GM10248 (cell line): ENCODE data around the gene HOXC10.

Experiments
- CTCF ChIA-PET: fragments of 300-600 bp; sonication (Branson Sonifier 250); formaldehyde crosslinking; extraction: SDS; loops from one replicate; lab custom pipeline; 2021; ENCODE audit warnings: antibody characterized with exemption; lab: Yijun Ruan, JAX
- POLR2A ChIA-PET: fragments of 350-650 bp; sonication (Branson Sonifier 250); formaldehyde crosslinking; extraction: SDS; loops from one replicate; lab custom pipeline; 2020; ENCODE audit warnings: antibody characterized with exemption; lab: Yijun Ruan, JAX
- DNase-seq: peaks from one replicate; pipeline ENCODE4 v3.0.0; 2012; ENCODE audit errors: extremely low spot score
- CTCF ChIP-seq: IDR thresholded peaks from 2 replicates; pipeline ENCODE4 v1.5.1; 2012; ENCODE audit warnings: mild to moderate bottlenecking, low read depth; ENCODE audit errors: extremely low read depth, missing control alignments, control extremely low read depth

The HOXC10 gene

GRCh38 chr12:53997204-53998109 is 12.5 kb downstream of the HOXC10 start:
- TF ChIP-seq CTCF = no peak
- POLR2A ChIA-PET = no interaction called here
- CTCF ChIA-PET = interaction anchor here (1.8 to 4.5 kb wide), 6 partner anchors 9 to 209 kb away, joined by 8 to 19 read pairs (median 10); partner anchors contain the start of genes HOXC10 and HOXC5
- DNase-seq = no peak

DNA sequence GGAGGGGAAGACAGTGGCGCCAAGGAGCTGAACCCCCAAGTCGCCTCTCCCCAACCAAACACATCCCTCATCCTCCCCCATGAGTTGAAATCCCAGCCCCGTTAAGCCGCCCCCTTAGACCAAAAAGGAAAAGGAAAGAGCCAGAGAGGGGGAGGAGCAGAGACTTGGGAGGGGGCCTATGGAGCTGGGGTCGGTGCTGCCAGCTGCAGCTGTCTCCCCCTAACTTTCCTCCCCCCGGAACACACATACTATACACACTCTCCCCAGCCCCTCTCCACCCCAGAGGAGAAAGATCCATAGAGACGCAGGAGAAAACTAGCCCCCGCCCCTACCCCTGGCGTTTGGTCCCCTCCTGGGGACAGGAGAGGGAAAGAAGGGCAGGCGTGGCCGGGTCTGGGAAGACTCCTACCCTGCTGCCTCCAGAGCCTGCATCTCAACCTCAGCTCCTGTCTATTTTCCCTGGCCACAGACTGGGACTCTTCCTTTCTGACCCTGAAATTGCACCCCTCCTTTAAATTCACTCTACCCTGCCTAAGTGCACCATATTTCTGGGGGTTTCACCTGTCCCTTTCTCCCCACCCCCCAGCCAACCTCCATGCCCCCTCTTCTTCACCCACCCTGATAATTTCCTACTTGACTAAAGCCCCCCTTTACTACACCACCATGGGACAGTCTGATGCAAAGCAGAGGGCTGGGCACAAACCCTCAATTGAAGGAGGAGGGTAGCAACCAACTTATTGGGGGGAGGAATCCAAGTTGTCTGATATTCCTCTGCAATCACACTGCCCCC is 13.4 kb downstream of the HOXC10 start:
- no peak for DNase-seq
- ChIA-PET POLR2A (no interaction called here), CTCF (interaction anchor here (0.8 to 4.5 kb wide), 9 partner anchors 10 to 221 kb away, joined by 3 to 19 read pairs (median 8); partner anchors contain the start of genes HOXC10 and HOXC5)
- no peak for TF ChIP-seq CTCF

GRCh38 chr12:53998900-53999236 is 13.9 kb downstream of the HOXC10 start:
- no peak for TF ChIP-seq CTCF
- CTCF ChIA-PET = interaction anchor here (0.8 to 4.5 kb wide), 8 partner anchors 11 to 220 kb away, joined by 3 to 19 read pairs (median 3); partner anchors contain the start of genes HOXC10 and HOXC5
- POLR2A ChIA-PET = no interaction called here
- no peak for DNase-seq

DNA sequence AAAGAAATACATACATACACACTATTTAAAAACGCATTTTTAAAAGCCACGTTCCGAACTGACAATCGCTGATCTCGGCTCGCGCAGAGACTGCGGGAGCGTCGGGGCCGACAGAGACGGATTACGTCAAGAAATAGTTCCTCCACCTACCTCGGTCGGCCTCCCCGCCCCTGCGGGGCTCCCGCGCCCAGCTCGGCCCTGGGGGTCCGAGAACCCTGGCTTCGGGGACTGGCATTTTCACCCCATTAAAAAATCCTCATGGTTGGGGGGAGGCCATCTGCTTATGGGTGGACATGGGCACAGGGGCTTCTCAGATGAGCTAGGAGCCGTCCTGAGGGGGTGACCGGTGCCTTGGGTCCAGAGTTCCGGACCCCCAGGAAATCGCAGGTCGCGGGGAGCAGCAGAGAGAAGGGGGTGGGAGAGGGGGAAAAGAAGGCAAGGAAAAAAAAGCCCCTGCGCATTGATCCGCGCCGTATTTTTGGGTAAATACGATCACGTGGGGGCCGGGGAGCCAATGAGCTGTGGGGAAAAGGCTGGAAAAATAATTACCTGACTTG is 14.7 kb downstream of the HOXC10 start:
- no peak for DNase-seq
- TF ChIP-seq CTCF = no peak
- CTCF ChIA-PET = interaction anchor here (0.8 to 3.7 kb wide), 6 partner anchors 14 to 215 kb away, joined by 3 to 19 read pairs (median 5); partner anchors contain the start of genes HOXC10 and HOXC5
- POLR2A ChIA-PET = no interaction called here

- no peak for TF ChIP-seq CTCF
- ChIA-PET POLR2A (no interaction called here), CTCF (interaction anchor here (0.7 to 3.7 kb wide), 7 partner anchors 10 to 214 kb away, joined by 3 to 19 read pairs (median 3); partner anchors contain the start of genes HOXC10 and HOXC5)
- no peak for DNase-seq
Observed at GRCh38 chr12:54000116-54001114, 15.5 kb downstream of the HOXC10 start, which contains the start of gene HOXC9. TSS of gene HOXC9 (plus strand) at chr12:54000161. CDS start at chr12:54000189, 28 bp downstream.
